ENCODE data around the gene BCOR.

BCOR gene

DNA sequence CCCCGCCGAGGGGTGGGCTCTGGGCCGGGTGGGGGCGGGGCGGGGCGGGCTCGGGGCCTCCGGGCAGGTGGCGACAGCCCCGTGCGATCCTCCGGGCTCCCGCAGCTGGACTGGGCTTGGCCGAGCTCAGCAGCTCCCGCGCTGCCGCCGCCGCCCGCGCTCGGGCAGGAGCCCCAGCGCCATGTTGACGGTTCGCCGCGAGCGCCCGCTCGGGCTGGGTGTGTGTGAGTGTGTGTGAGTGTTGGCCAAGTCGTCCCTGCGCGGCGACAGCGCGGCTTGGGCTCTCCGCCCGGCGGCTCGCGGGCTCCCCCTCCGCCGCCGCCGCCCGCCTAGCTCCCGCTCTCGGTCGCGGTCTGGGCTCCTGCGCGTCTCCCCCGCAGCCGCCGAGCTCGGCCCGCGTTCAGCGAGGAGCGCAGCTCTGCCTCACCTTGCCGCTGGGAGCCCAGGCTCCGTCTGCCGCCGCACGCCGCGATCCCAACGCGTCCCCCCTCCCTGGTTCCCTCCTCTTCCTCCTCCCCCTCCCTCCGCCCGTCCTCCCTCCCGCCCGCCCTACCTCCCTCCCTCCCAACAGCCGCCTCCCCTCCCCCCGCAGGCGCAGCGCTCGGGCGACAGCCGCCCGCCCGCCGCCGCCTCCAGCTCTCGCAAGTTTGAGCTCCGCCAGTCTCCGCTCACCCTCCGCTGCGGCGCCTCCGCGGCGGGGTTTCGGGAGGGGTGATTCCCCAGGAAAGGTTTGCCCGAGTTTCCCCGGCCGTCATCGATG is at the start of gene BCOR:
BCOR (minus strand) TSS at position 455 of the 760 bp plus-strand sequence. CDS start 20,029 bp downstream, outside the sequence.
- peak in 5 of 10 donors; percentile 55 to 95 (median 88) for DNase-seq
- intact Hi-C loops (cut with DNase I): loop anchor here (5.0 kb wide), 1 partner anchor 405 kb away; no protein-coding TSS in a partner anchor

DNA sequence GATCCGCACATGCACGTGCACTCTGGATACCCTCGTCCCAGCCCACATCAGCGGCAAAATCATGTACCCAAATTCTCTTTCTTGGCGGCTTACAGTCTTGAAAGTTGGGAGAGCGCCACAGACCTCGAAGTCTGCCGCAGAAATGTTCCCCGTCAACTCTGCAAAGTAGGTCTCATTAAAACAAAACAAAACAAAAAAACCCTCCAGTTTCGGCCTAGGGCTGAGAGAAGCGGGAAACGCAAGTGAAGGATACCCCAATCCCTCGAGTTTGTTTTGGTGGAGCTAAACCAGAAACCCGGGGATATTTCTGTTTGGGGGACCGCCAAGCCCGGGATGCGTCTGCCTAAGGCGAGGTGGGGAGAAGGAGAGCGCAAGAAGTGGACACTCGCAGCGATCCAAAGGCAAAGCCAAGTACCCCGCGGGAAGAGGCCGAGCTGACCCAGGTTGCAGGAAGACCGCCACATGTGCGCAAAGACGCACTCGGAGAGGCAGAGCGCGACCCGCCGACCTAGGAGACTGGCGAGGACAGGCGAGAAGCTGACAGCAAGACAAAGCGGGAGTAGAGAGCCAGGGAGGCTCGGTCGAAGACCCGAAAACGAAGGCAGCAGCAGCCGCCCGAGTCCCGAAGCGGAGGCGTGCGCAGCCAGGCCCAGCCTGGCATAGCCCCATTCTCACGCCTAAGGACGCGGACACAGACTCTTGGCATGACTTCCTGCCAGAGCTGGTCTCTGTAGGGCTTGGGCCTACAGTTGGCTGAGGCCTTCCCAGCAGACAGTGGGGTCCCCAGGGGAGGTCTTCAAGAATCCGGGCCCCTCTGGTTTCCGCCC is 49.6 kb upstream of the BCOR start:
- peak in 1 of 10 donors; percentile 75 for DNase-seq
- intact Hi-C loops (cut with DNase I): no loop called here

DNA sequence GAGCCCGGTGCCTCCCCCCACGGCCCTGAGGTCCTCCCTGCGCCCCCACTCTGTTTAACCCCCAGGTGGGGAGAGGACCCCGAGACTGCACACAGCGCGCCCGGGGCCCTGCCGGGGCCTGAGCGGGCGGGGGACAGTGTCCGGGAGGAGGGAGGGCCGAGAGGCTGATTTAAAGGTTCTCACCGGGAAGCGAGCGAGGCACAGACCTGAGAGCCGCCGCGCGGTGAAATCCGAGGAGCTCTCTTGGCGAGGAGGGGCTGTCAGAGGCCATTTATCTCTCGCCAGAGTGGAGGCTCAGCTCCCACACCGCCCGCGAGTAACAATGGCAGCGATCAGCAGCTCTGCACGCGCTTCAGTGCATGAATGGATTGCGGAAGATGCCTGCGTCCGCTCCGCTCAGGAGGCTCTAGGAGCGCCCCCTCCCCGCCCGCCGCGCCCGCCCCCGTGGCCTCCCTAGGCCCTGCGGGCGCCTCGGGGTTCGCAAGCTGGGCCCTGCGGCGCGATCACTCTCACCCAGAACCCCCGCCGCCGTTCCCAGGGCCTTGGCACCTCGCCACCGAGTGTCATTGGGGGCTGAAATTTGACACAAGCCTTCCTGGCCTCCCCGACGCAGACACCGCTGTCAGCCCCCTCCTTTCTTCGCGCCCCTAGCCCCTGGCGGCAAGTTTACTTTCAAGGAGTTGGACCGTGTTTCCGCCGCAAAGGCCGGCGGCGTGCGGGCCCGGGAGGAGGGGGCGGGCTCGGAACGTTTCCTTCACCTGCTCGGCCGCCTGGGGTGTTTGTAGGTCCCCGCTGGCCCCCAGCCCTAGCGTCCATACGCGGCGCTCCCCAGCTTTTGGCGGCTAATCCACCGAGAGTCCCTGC is 48.7 kb upstream of the BCOR start:
- DNase-seq: peak in 3 of 10 donors; percentile 41 to 80 (median 77)
- intact Hi-C loops (cut with DNase I): no loop called here

DNA sequence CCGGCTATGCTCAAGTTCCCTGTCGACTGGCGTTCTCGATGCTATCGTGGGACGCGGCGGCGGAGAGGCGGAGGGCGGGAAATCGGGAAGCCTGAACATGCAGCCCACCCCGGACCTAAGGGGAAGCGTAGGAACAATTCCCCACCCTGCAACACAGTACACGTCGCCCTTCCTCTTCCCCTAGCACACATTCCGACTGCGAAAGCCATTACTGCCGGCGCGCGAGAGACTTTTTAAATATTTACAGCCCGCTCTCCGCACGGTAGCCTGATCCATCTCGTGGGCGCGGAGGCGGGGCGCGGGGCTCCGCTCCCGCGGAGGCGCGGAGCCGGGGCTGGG is 48.1 kb upstream of the BCOR start:
- DNase-seq: no peak
- intact Hi-C loops (cut with DNase I): no loop called here

DNA sequence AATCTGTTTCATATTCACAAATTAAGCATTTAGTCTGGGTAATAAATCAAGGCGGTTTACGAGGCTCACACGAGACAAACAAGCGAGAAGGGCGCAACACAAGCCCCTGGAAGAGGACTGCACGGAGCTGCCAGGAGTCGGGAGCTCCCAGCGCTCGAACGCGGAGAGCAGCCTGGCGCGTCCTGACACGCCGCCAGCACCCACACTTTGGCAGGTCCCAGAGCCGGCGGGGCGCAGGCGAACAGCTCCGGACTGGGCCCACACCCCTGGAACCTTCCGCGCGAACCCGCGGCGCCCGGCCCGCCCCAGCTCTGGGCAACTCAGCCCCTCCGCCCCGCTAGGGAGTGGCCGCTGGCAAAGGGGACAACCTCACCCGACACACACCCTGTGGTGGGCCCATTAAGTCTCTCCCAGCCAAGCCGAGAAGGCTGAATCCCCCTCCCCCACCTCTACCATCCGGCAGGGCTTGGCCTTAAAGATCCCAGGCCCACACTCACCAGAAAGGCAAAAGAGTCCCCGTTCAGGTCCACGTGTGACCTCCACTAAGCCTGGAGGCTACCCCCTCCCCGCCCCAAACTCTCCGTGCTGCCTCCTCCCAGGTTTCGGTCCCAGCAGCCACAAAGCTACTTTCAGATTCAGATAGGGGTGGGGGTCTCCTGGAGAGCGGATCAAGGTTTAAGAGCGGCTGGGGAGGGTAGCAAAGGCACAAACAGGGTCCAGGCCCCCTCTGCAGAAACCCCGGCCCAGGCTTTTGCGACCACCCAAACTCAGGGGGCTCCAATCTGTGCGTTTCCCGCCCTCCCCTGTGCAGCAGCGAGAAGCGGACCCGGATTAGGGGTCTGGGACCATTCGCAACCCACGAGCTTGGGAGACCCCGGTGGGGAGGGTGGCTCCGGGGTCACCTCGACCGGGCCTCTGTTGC is 47.5 kb upstream of the BCOR start:
- intact Hi-C loops (cut with DNase I): no loop called here
- no peak for DNase-seq

DNA sequence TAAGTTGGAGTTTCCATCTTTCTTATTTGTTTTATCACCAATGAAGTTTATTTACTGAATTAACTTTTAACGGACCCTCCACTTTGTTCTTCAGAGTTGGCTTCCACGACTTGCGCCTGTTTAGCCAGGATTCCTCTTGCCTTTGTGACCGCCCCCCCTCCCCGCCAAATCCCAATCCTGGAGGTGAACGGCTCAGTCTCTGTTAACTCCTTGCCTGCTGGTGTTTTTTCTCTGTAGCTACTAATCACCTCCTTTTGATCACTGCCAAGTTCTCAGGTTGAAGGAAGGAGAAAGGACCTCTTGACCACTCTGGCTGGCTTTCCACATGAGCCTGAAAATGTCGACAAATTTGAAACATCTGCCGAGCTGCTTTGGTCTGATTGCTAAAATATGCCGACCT is 46.8 kb upstream of the BCOR start:
- DNase-seq: no peak
- intact Hi-C loops (cut with DNase I): no loop called here

DNA sequence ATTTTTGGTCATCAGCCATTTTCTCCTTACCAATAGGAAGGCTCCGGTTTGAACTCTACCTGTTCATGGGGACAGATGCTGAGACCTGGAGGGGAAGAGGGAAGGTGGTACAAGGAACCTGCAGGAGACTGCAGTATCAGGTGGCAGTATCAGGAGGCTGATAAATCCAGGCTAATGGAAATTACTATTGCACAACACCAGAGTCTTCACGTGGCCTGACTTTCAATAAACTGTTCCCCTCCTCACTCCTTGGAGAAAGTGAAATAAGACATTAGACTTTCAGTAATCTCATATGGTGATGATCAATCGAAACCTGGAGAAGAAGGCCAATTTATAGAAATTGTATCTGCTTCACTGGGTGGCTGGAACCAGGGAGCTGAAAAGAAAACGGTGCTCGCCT is 46.2 kb upstream of the BCOR start:
- DNase-seq: no peak
- intact Hi-C loops (cut with DNase I): no loop called here

DNA sequence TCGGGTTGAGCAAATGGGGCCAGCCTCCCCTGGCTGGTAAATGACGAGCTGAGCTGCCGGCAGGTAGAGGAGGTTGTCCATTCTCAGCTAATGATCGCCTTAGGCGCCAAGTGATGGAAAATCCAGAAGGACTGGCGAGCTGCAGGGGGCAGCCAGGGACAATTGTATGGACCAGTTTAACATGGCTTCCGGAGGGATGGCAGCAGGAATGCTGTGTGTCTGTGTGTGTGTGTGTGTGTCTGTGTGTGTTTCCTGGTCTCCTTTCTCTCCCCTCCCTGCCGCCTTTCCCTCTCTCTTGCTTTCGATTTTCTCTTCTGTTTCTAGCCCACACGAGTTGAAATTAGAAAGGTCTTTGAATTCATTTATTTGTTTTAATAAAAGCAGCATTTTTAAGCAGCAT is 45.2 kb upstream of the BCOR start:
- DNase-seq: no peak
- intact Hi-C loops (cut with DNase I): no loop called here

DNA sequence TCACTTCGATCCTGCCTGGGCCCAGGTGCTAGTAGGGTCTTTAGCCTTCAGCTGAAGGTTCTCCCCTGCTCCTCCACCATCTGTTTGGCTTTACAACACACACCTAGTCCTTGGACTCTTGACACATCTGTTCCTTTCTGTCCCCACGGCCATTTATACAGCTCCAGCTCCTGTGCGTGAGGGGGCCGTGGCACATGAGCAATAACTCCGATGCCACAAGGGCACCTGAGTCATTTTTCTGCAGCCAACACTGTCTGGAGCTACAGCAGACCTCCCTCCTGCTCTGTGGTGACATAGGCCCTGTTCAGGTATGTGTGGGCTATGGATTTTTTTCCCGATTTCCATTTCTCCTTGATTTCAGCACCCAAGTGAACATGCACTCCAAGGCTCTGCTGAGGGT is 44.7 kb upstream of the BCOR start:
- DNase-seq: peak in 1 of 10 donors; percentile 13
- intact Hi-C loops (cut with DNase I): no loop called here

DNA sequence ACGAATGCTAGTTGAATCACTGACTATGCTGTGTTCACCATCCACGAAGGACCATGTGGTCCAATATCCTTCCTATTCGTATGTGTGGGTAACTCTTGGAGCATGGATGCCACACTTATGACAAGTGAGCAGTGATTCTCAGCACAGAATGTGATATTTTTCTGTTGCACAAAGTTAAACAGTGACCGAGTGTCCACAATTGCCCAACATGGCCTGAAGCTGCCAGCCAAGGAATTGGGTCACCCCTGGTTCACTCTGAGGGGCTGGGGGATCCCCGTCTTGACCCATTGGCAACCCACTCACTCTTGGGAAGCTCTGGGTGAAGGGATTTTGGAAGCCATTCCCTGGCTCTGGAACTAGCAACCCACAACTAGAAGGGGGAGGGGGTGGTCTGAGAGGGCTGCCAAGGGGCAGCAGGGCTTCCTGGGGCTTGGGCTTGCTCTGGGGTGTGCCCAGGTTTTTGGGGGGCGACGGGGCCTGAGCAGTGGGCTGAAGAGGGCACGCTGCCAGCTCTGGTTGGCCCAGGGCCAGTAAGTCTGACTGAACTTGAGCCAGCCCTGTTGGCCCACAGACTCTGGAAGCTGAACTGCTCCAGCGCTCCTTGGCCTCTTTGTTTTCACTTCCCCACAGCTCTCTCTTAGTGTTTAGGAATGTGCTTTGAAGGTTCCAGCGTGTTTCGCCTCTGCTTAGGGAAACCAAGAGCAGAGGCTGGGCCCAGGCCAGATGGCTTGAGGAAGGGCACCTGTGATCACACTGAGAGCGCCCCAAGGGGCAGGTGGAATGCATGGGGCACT is 43.1 kb upstream of the BCOR start:
- intact Hi-C loops (cut with DNase I): no loop called here
- DNase-seq: peak in 1 of 10 donors; percentile 70

DNA sequence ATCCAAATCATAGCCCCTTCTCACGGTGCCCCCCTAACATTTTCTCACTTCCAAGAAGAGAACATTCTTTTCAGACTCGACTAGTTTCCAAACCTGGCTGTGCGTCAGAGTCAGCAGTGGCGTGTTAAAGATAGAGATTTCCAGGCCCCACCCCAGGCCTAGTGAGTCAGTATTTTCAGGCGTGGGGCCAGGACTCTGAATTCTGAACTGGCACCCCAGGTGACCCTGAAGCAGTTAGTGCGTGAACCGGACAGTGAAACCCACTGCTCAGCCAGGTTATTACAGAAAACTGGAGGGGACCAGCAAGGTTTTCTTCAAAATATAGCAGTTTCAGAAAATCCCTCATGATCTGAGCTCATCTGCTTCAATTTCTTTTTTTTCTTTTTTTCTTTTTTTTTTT is 35.0 kb upstream of the BCOR start:
- peak in 1 of 10 donors; percentile 17 for DNase-seq

DNA sequence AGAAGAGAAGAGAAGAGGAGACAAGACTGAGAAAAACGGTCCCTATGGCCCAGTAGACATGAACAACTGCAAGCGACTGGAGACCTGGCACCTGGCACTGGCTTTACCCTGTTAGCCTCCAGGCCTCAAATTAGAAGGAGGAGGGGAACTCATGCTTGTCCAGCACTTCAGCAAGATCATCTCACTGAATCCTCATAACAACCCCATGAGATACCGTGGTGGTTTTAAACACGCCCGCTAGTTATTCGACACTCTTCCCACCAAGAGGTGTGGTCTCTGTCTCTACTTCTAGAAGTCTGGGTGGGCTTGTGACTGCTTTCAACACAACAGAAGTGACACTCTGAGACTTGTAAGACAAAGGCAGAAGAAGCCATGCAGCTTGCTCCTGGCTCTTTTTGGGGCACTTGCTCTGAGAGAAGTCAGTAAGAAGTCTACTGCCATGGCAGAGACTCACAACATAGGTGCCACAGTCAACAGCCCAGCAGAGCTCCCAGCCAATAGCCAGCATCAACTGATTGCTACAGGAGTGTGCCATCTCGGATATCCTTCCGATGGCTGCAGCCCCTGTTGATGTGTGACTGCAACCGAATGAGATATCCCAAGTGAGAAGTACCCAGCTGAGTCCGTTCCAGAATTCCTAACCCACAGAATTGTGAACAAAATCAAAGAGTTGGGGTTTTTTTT is 34.0 kb upstream of the BCOR start:
- DNase-seq: peak in 1 of 10 donors; percentile 25
- intact Hi-C loops (cut with DNase I): no loop called here

More for the DNA sequence above, 35.0 kb upstream of the BCOR start:
- intact Hi-C loops (cut with DNase I): no loop called here

DNA sequence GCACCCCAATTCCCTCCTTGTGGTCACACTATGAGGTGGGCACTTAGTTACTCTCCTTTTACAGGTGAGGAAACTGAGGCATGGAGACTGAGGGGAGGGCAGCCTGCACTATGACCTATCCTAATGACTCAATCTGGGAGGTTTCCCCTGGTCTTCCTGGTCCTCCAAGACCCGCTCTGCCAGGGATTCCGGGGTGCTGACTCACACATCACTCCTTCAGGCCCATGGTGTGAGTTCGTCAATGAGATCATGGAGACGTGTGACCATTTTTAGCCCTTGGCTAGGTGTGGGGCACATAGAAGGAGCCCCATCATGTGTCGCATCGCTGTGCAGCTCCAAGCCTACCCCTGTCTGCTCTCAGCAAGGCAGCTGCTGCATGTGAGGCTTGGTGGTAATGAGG is 32.4 kb upstream of the BCOR start:
- DNase-seq: peak in 1 of 10 donors; percentile 14
- intact Hi-C loops (cut with DNase I): no loop called here

DNA sequence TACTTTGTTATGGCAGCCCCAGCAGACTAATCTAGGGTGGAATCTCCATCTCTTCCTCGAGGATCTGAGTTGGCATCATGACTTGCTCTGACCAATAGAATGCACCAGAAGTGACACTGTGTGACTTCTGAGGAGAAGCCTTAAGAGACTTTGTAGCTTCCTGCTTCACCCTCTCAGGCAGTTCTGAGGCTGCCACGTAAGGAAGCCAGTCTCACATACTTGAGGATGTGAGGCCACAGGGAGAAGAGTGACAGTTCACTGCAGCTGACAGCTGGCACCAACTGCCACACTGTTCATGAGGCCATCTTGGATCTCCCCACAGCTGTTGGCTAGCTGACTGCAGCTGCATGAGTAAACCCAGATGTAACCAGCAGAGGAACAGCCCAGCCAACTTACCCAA is 29.3 kb upstream of the BCOR start:
- DNase-seq: no peak

DNA sequence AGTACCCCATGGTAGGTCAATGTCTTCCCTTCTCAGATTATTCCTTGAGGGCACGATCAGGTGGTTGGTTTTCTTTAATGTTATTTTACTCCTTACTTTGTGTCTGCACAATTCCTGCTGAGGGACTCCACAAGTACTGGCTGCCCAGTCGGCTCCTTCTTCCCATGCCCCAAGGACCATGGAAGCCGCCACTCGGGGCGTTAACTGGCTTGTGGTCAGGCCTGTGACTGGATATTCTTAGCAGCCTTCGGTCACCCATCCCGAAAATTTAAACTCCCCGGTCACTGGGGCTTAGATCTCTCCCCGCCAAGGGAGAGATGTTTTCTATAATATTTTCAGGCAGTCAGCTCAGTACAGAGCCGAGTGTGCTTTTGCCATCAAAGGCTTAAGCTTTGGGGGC is 24.7 kb upstream of the BCOR start:
- peak in 1 of 10 donors; percentile 66 for DNase-seq
- intact Hi-C loops (cut with DNase I): no loop called here

More for the DNA sequence above, 29.3 kb upstream of the BCOR start:
- intact Hi-C loops (cut with DNase I): no loop called here

DNA sequence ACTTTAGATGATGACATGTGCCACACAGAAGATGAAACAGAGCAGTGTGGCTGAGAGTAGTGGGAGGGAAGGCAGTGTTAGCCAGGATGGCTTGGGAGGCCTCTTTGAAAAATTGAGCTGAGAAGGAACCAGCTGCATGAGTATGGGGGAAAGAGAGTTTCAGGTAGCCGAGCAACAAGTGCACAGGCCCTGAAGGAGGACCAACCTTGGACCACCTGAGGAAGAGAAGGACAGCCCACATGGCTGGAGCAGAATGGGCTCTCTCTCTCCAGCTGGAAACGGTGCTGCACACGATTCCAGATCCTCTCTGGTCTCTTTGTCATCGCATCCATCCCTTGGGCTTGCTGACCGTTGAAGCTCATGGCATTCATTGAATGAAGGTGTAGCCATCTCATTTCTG is 23.9 kb upstream of the BCOR start:
- peak in 1 of 10 donors; percentile 3 for DNase-seq
- intact Hi-C loops (cut with DNase I): no loop called here

DNA sequence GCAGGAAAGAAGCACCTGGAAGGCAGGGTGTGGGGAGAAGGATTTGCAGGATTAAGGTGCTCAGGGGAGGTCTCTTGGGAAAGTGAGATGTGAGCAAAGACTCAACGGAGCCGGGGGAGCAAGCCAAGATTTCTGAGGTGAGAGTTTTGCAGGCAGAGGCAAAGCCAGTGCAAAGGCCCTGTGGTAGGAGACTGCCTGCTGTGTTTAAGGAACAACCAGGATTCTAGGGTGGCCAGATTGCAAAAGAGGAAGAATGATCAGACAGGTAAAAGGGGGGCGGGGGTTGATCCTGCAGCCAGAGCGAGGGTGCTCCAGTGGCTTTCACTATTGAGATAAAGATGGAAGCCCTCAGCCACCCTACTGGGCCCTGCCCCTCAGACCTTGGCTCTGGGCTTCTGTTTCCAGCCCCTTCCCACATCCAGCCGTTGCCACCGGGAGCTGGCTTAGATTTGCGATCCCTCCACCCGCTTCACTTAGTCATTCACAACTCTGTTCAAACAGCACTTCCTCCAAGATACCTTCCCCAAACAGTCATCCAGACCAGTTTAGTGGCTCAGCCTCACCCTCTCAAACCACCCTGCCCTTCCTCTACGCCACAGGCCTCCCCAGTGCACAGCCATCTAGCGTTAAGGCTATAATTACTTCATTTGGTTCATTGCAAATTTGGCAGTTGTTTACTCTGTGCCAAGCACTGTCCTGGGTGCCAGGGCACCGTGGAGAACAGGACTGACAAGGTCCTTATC is 23.3 kb upstream of the BCOR start:
- DNase-seq: peak in 1 of 10 donors; percentile 22
- intact Hi-C loops (cut with DNase I): no loop called here

All from posterior cingulate gyrus (tissue), 11 donors.